HG02759 (cell line): ENCODE data around the gene AGPAT4.
"Not testable (repeated sequence)": the region's sequence is repeated elsewhere in the genome, so short reads cannot be mapped to it uniquely, and the experiment has no call there.

Experiments
- ATAC-seq: cut with Tn5 transposase; IDR thresholded peaks from one replicate; pipeline ENCODE4 v1.9.1; 2021; ENCODE audit warnings: mild to moderate bottlenecking, moderate library complexity; ENCODE audit not compliant: unreplicated experiment

AGPAT4 gene

GRCh38 chr6:161273752-161274487 lies at the start of gene AGPAT4:
AGPAT4 (minus strand) TSS chr6:161274061; CDS start chr6:161232213, 41,848 bp downstream.
- ATAC-seq, result peak; percentile 97

- ATAC-seq, result no peak
Measured at GRCh38 chr6:161319231-161319630, 45.4 kb upstream of the AGPAT4 start.

- no peak for ATAC-seq
Measured at GRCh38 chr6:161318456-161318855, 44.6 kb upstream of the AGPAT4 start.

GRCh38 chr6:161316531-161316930 lies 42.7 kb upstream of the AGPAT4 start:
- no peak for ATAC-seq

- not testable (repeated sequence) for ATAC-seq
Measured at GRCh38 chr6:161315246-161315917, 41.5 kb upstream of the AGPAT4 start.

- not testable (repeated sequence) for ATAC-seq
Measured at GRCh38 chr6:161314541-161315245, 40.8 kb upstream of the AGPAT4 start.

GRCh38 chr6:161313940-161314509 lies 40.2 kb upstream of the AGPAT4 start:
- no peak for ATAC-seq

- not testable (repeated sequence) for ATAC-seq
Measured at GRCh38 chr6:161313475-161313874, 39.6 kb upstream of the AGPAT4 start.

GRCh38 chr6:161309774-161310173 lies 35.9 kb upstream of the AGPAT4 start:
- ATAC-seq, result not testable (repeated sequence)

- no peak for ATAC-seq
Measured at GRCh38 chr6:161308075-161308655, 34.3 kb upstream of the AGPAT4 start.

- ATAC-seq, result no peak
Measured at GRCh38 chr6:161305860-161306259, 32.0 kb upstream of the AGPAT4 start.

GRCh38 chr6:161303628-161304340 lies 29.9 kb upstream of the AGPAT4 start:
- no peak for ATAC-seq

- no peak for ATAC-seq
Measured at GRCh38 chr6:161302949-161303348, 29.1 kb upstream of the AGPAT4 start.

- ATAC-seq, result no peak
Measured at GRCh38 chr6:161301338-161301737, 27.5 kb upstream of the AGPAT4 start.

GRCh38 chr6:161300823-161301222 lies 27.0 kb upstream of the AGPAT4 start:
- no peak for ATAC-seq

GRCh38 chr6:161299726-161300125 lies 25.9 kb upstream of the AGPAT4 start:
- no peak for ATAC-seq

- no peak for ATAC-seq
Measured at GRCh38 chr6:161295784-161296183, 21.9 kb upstream of the AGPAT4 start.

- no peak for ATAC-seq
Measured at GRCh38 chr6:161292650-161293281, 18.9 kb upstream of the AGPAT4 start.

GRCh38 chr6:161292145-161292544 lies 18.3 kb upstream of the AGPAT4 start:
- ATAC-seq, result no peak

- ATAC-seq, result no peak
Measured at GRCh38 chr6:161290751-161291150, 16.9 kb upstream of the AGPAT4 start.
